Suprapubic skin (tissue), 4 donors: ENCODE data around the gene EFEMP1.

ENCODE experiments used
- EP300 ChIP-seq: sonication (generic); formaldehyde crosslinking; IDR thresholded peaks from one replicate; pipeline ENCODE4 v1.6.1; 2017; ENCODE audit warnings: antibody characterized with exemption
- POLR2A ChIP-seq, 2 donors: fragments of 450-650 bp; IDR thresholded peaks; one replicate each; pipeline ENCODE4 v1.6.1; 2017; ENCODE audit warnings: antibody characterized with exemption in 2 of 2, mild to moderate bottlenecking in 2 of 2, moderate library complexity in 2 of 2
- POLR2AphosphoS5 ChIP-seq, 3 donors: sonication (generic); formaldehyde crosslinking; IDR thresholded peaks; one replicate each; pipeline ENCODE4 v1.6.1; 2017; ENCODE audit warnings: antibody characterized with exemption in 3 of 3
- TF ChIP-seq, protein P1 (sequence below), 2 donors: fragments of 200-600 bp in 1 of 2; fragments of 450-650 bp in 1 of 2; sonication (generic) in 1 of 2; IDR thresholded peaks; one replicate each; pipeline ENCODE4 v1.5.1; 2016 to 2019; ENCODE audit warnings: antibody characterized with exemption in 2 of 2, mild to moderate bottlenecking in 1 of 2, moderate library complexity in 1 of 2

DNA sequence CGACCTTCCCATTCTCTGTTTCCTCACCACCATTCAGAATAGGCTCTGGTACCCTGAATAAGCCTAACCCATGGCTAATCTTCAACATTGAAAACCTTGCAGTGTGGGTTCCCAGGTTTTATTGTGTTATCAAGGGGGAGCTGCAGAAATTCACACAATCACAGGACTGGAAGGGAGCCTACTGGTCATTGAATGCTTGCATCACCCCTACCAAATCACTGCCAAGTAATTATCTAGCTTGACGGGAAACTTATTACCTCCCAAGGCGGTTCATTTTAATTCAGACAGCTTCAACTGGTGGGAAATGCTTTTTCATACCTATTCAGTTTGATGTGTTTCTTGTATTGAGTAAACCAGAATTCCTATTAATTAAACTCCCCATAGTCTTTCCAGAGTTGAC, 33.6 kb upstream of the EFEMP1 start:
- TF ChIP-seq, protein P1, sequence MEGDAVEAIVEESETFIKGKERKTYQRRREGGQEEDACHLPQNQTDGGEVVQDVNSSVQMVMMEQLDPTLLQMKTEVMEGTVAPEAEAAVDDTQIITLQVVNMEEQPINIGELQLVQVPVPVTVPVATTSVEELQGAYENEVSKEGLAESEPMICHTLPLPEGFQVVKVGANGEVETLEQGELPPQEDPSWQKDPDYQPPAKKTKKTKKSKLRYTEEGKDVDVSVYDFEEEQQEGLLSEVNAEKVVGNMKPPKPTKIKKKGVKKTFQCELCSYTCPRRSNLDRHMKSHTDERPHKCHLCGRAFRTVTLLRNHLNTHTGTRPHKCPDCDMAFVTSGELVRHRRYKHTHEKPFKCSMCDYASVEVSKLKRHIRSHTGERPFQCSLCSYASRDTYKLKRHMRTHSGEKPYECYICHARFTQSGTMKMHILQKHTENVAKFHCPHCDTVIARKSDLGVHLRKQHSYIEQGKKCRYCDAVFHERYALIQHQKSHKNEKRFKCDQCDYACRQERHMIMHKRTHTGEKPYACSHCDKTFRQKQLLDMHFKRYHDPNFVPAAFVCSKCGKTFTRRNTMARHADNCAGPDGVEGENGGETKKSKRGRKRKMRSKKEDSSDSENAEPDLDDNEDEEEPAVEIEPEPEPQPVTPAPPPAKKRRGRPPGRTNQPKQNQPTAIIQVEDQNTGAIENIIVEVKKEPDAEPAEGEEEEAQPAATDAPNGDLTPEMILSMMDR (IDR thresholded peaks at IDR 0.05): no peak
- TF ChIP-seq POLR2A (IDR thresholded peaks at IDR 0.05) (no peak), EP300 (no peak), POLR2AphosphoS5 (IDR thresholded peaks at IDR 0.05) (no peak)
